ENCODE measurements around the gene LRRC32.

Gene LRRC32

DNA sequence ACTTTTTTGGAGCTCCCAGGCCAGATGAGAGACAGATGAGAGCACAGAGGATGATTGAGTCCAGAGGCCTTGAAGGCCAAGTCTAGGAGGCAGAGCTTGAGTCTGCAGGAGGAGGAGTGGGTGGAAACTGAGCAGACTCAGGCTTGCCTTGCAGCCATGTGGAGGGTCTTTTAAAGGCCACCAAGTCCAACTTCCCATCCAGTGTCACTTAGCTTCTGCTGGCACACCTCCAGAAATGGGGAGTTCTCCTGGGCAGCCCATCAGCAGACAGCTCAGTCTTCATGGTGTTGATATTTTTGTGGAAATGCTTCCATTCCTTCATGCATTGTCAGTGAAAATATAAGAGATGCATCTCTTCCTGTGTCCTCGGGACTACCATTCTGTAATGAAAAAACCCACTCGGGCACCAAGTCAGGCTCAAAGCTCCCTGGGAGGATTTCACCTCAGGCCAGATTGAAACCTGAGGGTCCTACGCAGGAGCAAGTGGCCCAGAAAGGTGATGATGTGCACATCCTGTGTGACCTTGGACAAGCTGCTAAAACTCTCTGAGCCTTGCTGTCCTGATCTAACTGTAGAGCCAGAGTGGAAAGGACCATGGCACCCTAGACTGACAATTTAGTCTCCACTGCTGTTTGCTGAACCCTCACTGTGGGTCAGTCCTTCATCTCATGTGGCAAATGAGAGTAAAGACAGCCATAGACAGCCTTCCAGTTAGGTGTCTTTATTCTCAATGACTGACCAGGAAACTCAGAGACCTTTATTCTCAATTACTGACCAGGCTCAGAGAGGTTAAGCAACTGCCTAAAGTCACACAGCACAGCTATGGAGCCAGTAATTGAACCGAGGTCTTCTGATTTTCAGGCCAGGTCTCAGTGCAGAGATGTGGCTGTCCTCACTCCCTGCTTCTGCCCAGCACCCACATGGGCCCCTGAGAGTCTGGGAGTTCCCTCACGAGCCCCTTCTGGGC is 2.9 kb upstream of the LRRC32 start:
- TF ChIP-seq ZC3H10 (CRISPR knock-in tag; IDR thresholded peaks at IDR 0.05), result no peak
- no peak for TF ChIP-seq ESRRG (CRISPR knock-in tag; IDR thresholded peaks at IDR 0.05)
- no peak for TF ChIP-seq SNAI2 (CRISPR knock-in tag; IDR thresholded peaks at IDR 0.05)
- no peak for TF ChIP-seq ZNF8 (CRISPR knock-in tag; IDR thresholded peaks at IDR 0.05)
- TF ChIP-seq, protein P1, sequence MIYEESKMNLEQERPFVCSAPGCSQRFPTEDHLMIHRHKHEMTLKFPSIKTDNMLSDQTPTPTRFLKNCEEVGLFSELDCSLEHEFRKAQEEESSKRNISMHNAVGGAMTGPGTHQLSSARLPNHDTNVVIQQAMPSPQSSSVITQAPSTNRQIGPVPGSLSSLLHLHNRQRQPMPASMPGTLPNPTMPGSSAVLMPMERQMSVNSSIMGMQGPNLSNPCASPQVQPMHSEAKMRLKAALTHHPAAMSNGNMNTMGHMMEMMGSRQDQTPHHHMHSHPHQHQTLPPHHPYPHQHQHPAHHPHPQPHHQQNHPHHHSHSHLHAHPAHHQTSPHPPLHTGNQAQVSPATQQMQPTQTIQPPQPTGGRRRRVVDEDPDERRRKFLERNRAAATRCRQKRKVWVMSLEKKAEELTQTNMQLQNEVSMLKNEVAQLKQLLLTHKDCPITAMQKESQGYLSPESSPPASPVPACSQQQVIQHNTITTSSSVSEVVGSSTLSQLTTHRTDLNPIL (CRISPR knock-in tag; IDR thresholded peaks at IDR 0.05; ENCODE audit: low read depth), result no peak
- no peak for TF ChIP-seq ZFP3 (CRISPR knock-in tag; IDR thresholded peaks at IDR 0.05)
- TF ChIP-seq ZNF70 (CRISPR knock-in tag; IDR thresholded peaks at IDR 0.05), result no peak
- TF ChIP-seq, protein P2, sequence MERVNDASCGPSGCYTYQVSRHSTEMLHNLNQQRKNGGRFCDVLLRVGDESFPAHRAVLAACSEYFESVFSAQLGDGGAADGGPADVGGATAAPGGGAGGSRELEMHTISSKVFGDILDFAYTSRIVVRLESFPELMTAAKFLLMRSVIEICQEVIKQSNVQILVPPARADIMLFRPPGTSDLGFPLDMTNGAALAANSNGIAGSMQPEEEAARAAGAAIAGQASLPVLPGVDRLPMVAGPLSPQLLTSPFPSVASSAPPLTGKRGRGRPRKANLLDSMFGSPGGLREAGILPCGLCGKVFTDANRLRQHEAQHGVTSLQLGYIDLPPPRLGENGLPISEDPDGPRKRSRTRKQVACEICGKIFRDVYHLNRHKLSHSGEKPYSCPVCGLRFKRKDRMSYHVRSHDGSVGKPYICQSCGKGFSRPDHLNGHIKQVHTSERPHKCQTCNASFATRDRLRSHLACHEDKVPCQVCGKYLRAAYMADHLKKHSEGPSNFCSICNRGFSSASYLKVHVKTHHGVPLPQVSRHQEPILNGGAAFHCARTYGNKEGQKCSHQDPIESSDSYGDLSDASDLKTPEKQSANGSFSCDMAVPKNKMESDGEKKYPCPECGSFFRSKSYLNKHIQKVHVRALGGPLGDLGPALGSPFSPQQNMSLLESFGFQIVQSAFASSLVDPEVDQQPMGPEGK (CRISPR knock-in tag; IDR thresholded peaks at IDR 0.05; ENCODE audit: borderline replicate concordance), result no peak
- TF ChIP-seq ISL1 (CRISPR knock-in tag; IDR thresholded peaks at IDR 0.05), result no peak
- TF ChIP-seq TCF4 (CRISPR knock-in tag; IDR thresholded peaks at IDR 0.05; ENCODE audit: borderline replicate concordance), result no peak
- TF ChIP-seq, protein P3, sequence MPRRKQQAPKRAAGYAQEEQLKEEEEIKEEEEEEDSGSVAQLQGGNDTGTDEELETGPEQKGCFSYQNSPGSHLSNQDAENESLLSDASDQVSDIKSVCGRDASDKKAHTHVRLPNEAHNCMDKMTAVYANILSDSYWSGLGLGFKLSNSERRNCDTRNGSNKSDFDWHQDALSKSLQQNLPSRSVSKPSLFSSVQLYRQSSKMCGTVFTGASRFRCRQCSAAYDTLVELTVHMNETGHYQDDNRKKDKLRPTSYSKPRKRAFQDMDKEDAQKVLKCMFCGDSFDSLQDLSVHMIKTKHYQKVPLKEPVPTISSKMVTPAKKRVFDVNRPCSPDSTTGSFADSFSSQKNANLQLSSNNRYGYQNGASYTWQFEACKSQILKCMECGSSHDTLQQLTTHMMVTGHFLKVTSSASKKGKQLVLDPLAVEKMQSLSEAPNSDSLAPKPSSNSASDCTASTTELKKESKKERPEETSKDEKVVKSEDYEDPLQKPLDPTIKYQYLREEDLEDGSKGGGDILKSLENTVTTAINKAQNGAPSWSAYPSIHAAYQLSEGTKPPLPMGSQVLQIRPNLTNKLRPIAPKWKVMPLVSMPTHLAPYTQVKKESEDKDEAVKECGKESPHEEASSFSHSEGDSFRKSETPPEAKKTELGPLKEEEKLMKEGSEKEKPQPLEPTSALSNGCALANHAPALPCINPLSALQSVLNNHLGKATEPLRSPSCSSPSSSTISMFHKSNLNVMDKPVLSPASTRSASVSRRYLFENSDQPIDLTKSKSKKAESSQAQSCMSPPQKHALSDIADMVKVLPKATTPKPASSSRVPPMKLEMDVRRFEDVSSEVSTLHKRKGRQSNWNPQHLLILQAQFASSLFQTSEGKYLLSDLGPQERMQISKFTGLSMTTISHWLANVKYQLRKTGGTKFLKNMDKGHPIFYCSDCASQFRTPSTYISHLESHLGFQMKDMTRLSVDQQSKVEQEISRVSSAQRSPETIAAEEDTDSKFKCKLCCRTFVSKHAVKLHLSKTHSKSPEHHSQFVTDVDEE (CRISPR knock-in tag; IDR thresholded peaks at IDR 0.05), result no peak
- TF ChIP-seq, protein P4, sequence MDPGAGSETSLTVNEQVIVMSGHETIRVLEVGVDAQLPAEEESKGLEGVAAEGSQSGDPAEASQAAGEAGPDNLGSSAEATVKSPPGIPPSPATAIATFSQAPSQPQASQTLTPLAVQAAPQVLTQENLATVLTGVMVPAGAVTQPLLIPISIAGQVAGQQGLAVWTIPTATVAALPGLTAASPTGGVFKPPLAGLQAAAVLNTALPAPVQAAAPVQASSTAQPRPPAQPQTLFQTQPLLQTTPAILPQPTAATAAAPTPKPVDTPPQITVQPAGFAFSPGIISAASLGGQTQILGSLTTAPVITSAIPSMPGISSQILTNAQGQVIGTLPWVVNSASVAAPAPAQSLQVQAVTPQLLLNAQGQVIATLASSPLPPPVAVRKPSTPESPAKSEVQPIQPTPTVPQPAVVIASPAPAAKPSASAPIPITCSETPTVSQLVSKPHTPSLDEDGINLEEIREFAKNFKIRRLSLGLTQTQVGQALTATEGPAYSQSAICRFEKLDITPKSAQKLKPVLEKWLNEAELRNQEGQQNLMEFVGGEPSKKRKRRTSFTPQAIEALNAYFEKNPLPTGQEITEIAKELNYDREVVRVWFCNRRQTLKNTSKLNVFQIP (CRISPR knock-in tag; IDR thresholded peaks at IDR 0.05; ENCODE audit: borderline replicate concordance, low read depth), result no peak
- ATAC-seq, result no peak

DNA sequence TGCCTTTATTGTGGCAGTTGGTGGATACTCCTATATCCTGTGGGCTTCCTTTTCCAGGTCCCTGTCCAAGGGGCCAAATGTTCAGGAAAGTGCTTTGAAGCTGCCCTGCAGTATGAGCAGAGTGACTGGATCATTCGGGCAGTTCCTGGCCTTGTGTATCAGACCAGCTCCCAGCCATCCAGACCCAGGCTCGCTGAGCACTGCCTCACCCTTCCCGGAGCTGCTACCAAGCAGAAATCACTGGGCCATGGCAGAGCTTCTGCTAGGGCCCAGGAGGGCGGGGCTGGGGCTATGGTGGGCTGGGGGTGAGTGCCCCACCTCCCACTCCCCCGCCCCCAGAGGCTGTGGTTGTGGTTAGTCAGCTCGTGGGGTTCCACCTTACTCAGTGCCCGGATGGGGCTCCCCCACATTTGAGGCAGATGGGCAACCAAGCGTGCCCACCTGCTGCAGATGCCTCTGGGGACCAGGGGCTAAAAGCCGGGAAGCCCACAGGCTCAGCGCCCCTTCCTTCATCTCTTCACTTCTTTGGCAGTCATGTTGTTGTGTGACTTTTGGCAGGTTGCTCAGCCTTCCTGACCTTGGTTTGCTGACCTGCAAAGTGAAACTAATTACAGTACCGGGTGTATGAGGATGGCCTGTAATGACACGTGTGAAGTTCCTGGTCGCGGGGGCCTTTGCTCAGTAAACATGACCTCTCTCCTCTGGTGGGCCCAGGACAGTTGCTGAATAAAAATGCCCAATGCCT is 2.1 kb upstream of the LRRC32 start:
- TF ChIP-seq ZNF70 (CRISPR knock-in tag; IDR thresholded peaks at IDR 0.05) (no peak), ZFP30 (CRISPR knock-in tag; IDR thresholded peaks at IDR 0.05) (no peak), RARB (CRISPR knock-in tag; IDR thresholded peaks at IDR 0.05) (no peak), GLIS3 (CRISPR knock-in tag; IDR thresholded peaks at IDR 0.05) (no peak), OSR1 (CRISPR knock-in tag; IDR thresholded peaks at IDR 0.05) (no peak), ESRRG (CRISPR knock-in tag; IDR thresholded peaks at IDR 0.05) (no peak), CSDC2 (CRISPR knock-in tag; IDR thresholded peaks at IDR 0.05) (no peak), ZFP3 (CRISPR knock-in tag; IDR thresholded peaks at IDR 0.05) (no peak), ZC3H10 (CRISPR knock-in tag; IDR thresholded peaks at IDR 0.05) (no peak), PPARA (CRISPR knock-in tag; IDR thresholded peaks at IDR 0.05; ENCODE audit: borderline replicate concordance) (no peak), TCF4 (CRISPR knock-in tag; IDR thresholded peaks at IDR 0.05; ENCODE audit: borderline replicate concordance) (no peak)
- TF ChIP-seq, protein P3 (CRISPR knock-in tag; IDR thresholded peaks at IDR 0.05), result no peak
- ATAC-seq, result no peak

Measured in SK-N-SH treated with all-trans-retinoic acid at 6 μM for 48 hours (cell line).